Activated naive CD4-positive, alpha-beta T cell (primary cell): ENCODE measurements around the gene FNDC3B.

ENCODE experiments used
- DNase-seq, 4 experiments: peaks; one replicate each; lab custom pipeline; 2025; lab: John Stamatoyannopoulos, UW

Gene FNDC3B

GRCh38 chr3:172170841-172171240 lies 131.5 kb downstream of the FNDC3B start:
- DNase-seq: no peak

DNA sequence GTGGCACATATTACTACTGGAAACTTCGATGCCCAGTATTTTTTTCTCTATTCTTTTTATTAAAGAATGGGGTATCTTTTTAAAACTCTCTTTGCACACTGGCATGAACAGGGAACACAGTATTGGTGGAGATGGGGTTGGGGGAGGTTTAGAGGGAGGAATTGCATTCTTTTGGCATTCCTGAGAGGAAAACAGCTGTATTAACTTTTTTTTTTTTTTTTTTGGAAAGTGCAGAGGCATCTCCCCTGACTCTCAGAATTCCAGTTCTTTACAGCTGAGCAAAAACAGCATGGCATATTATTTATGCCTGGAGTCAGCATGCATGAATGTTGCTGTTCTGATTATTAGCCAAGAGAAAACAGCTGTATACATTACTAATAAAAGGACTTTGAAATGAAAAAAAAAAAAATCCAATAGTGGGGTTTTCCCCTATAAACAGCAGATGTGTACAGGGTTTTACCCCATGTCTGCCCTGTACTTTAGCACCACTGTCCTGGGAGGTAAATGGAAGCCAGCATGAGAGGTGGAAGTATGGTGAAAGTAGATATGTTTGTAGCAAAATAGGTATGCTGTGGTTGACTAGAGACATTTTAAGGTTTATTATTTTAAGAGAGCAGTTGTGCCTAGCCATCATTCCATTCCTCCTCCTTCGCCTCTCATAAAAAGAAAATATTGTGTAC lies 132.2 kb downstream of the FNDC3B start:
- no peak for DNase-seq

GRCh38 chr3:172173316-172174254 lies 134.2 kb downstream of the FNDC3B start:
- no peak for DNase-seq

GRCh38 chr3:172174513-172175253 lies 135.3 kb downstream of the FNDC3B start:
- no peak for DNase-seq

GRCh38 chr3:172175254-172175599 lies 135.8 kb downstream of the FNDC3B start:
- no peak for DNase-seq

DNA sequence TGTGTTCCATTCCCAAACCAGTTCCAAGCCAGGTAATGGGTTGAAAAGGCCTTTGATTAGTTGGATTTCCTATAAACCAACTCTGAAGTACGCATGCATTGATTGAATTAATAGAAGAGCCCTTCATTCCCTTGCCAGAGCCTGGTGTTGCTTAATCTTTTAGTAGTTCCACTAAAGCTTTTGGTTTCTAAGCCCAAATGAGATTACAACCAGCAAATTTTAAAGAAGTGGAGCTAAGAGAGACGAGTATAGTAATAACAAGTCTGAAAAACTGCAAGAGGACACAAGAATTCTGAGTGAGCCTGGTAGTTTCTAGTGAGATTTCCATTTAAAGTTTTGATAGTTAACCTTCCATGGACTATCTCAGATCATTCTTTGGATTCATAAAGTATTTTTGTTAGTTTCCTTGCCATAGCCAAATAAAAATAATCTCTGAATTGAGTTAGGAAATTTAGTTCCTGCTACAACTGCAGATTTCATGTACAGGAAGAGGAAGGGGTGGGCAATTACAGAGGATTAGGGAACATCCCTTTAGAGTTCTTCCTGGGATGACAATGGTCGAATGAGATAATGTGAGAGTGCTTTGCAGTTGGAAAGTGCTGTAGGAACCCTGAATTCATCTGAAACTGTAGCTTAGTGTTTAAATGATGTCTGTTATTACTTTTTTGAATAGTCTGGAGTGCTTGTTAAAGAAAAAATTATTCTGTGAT lies 136.8 kb downstream of the FNDC3B start:
- DNase-seq: no peak

GRCh38 chr3:172177046-172177445 lies 137.7 kb downstream of the FNDC3B start:
- DNase-seq: no peak

- DNase-seq: no peak
Measured at GRCh38 chr3:172177803-172178316, 138.5 kb downstream of the FNDC3B start.

DNA sequence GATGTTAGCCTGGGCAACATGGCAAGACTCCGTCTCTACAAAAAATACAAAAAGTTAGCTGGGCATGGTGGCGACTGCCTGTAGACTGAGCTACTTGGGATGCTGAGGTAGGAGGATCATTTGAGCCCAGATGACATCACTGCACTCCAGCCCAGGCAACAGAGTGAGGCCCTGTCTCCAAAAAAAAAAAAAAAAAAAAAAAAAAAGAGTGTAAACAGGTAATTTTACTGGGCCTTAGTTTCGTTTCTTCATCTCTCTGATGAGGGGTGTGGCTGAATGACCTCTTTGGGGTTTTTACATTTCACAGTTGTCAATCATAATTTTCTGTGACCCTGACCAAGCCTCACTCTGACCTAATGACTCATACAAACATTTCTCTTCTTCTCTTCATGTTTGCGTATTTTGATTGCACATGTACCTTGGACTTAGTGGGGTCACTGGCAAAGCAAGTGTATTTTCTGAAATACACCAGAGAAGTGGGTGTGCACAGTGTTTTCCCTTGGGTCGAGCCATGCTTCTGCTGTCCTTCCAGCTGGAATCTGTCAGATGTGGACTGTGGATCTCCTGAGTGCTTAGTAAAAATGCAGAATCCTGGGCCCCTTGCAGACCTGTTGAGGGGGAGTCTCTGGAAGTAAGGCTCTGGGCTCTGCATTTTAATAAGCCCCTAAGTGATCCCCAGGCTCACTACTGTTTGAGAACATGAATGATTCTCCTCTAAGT lies 140.5 kb downstream of the FNDC3B start:
- DNase-seq: no peak

GRCh38 chr3:172180473-172180872 lies 141.1 kb downstream of the FNDC3B start:
- DNase-seq: no peak

DNA sequence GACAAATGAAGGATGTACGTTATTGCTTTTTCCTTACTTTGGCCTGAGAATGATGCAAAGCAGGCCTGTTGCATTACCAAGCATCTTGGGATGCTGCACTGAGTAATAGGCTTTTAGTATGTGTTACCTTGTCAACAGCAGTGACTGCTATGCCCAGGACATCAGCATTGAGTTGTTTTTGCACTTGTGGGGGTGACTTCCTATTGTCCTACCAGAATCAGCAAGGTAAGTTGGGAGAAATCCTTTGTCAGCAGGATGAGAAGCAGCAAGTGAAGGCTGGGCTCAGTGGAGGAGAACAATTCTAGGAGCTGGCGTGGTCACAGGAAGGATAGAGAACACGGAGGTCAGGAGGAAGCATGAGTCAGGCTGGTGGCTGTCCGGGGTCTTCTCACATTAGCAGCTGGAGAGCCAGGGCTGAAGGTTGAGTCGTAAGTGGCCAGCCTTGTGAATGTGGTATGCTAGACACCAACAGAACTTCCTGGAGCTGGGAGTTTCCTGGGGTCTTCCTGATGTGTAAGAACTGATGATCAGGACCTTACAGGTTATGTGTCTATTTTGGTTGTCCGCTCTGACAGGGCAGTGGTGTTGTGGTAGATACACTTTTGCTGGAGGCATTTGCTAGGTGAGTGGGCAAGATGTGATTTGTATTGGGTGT lies 142.7 kb downstream of the FNDC3B start:
- DNase-seq: no peak

DNA sequence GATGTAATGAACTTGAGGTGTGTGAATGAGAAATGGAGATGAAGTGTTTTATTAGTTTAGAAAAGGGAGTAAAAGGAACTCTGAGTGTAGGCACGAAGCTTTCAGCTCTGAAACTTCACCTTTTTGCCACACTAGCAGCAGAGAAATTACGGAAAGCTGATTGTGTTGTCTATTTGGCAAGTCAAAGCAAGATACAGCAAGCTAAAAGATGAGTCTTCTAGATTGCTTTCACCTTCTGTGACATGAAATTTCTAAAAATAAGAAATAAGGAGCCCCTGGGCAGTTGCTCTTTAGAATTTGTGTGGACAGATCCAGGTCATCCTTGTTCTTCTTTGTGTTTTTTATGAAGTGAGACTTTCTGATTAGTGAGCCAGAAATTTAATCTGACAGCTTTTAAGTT lies 143.4 kb downstream of the FNDC3B start:
- no peak for DNase-seq

GRCh38 chr3:172184106-172184822 lies 144.9 kb downstream of the FNDC3B start:
- no peak for DNase-seq

DNA sequence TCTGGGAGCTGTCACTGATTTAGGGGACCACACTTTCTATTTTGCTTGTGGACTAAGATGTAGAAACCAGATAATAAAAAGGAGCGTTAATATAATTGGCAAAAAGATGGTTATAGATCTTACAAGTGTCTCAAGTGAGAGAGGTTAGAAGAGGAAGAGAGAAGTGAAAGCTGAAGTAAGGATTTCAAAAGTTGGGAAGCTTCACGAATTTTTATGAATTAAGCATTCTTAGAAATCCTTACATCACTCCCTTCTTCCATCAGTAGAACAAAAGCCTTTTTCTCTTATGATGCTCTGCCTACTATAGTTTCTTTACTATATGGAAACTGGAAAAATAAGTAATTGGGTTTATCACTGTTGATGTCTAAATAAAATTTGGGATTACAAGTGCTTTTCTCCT lies 146.5 kb downstream of the FNDC3B start:
- no peak for DNase-seq

DNA sequence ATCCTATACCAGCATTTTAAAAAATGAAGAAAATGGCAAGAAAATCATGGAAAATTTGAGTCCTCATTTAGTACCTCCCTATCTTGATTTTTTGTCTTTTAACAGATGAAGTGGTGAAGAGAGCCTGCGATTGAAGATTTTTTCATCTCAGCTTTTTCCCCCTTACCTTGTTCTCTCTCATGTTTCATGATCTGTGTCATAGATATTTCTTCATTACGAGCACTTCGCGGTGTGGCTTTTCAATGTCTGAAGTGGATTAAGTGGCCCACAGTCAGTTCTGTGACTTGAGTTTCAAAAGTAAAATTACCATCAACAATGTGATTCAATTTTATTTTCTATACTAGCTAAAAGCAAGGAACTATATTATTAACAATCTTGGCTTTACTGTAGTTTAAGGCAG lies 147.2 kb downstream of the FNDC3B start:
- no peak for DNase-seq

GRCh38 chr3:172187511-172187910 lies 148.1 kb downstream of the FNDC3B start:
- DNase-seq: no peak

GRCh38 chr3:172188511-172188910 lies 149.1 kb downstream of the FNDC3B start:
- no peak for DNase-seq

GRCh38 chr3:172189213-172189612 lies 149.8 kb downstream of the FNDC3B start:
- DNase-seq: no peak

- no peak for DNase-seq
Measured at GRCh38 chr3:172189987-172190603, 150.7 kb downstream of the FNDC3B start.
